Tibial nerve (tissue), 4 donors: ENCODE data around the gene NOSIP.

Source experiments
- EP300 ChIP-seq, 2 donors: sonication (generic); formaldehyde crosslinking; IDR thresholded peaks; one replicate each; pipeline ENCODE4 v1.6.1; 2017; ENCODE audit warnings: antibody characterized with exemption in 2 of 2, mild to moderate bottlenecking in 1 of 2
- POLR2A ChIP-seq, 2 donors: fragments of 450-650 bp; IDR thresholded peaks; one replicate each; pipeline ENCODE4 v1.6.1; 2017; ENCODE audit warnings: antibody characterized with exemption in 2 of 2, mild to moderate bottlenecking in 2 of 2, moderate library complexity in 2 of 2
- TF ChIP-seq, protein P1 (sequence below), 5 experiments: fragments of 200-600 bp in 3 of 5; fragments of 450-650 bp in 2 of 5; sonication (generic) in 3 of 5; IDR thresholded peaks; one replicate each; pipeline ENCODE4 v1.5.1; 2016 to 2019; ENCODE audit warnings: antibody characterized with exemption in 5 of 5, mild to moderate bottlenecking in 3 of 5, moderate library complexity in 2 of 5

DNA sequence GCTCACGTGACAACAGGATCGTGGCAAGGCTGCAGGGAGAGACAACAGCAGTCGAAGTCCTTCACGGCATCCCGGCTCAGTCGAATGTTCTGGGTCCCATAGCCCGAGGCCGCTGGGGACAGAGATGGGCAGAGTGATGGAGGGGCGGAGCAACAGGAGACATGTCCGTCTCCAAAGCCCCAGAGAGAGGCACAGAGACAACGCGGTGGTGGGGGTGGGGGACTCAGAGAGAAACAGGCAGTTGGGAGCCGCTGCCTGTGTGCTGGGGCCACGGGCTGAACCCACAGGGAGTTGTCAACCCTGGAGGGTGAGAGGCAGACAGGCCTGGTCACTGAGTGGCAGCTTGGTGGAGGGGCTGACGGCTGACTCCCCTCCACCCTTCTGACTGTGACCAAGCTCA, 20.4 kb downstream of the NOSIP start:
- TF ChIP-seq, protein P1, sequence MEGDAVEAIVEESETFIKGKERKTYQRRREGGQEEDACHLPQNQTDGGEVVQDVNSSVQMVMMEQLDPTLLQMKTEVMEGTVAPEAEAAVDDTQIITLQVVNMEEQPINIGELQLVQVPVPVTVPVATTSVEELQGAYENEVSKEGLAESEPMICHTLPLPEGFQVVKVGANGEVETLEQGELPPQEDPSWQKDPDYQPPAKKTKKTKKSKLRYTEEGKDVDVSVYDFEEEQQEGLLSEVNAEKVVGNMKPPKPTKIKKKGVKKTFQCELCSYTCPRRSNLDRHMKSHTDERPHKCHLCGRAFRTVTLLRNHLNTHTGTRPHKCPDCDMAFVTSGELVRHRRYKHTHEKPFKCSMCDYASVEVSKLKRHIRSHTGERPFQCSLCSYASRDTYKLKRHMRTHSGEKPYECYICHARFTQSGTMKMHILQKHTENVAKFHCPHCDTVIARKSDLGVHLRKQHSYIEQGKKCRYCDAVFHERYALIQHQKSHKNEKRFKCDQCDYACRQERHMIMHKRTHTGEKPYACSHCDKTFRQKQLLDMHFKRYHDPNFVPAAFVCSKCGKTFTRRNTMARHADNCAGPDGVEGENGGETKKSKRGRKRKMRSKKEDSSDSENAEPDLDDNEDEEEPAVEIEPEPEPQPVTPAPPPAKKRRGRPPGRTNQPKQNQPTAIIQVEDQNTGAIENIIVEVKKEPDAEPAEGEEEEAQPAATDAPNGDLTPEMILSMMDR (IDR thresholded peaks at IDR 0.05) = no peak
- TF ChIP-seq POLR2A (IDR thresholded peaks at IDR 0.05) (no peak), EP300 (IDR thresholded peaks at IDR 0.05) (no peak)
